GM18499 (cell line): ENCODE data around the gene TOMM6.
"Not testable (repeated sequence)": the region's sequence is repeated elsewhere in the genome, so short reads cannot be mapped to it uniquely, and the experiment has no call there.

Experiments
- ATAC-seq: cut with Tn5 transposase; IDR thresholded peaks from one replicate; pipeline ENCODE4 v1.9.1; 2021; ENCODE audit warnings: moderate number of reproducible peaks; ENCODE audit not compliant: insufficient read depth, unreplicated experiment

Gene TOMM6

GRCh38 chr6:41783106-41783780 is 4.3 kb upstream of the TOMM6 start:
- no peak for ATAC-seq

- no peak for ATAC-seq
Observed at GRCh38 chr6:41784581-41785171, 2.8 kb upstream of the TOMM6 start.

- no peak for ATAC-seq
Observed at GRCh38 chr6:41785254-41785653, 2.2 kb upstream of the TOMM6 start.

GRCh38 chr6:41785689-41786450 is 1.6 kb upstream of the TOMM6 start:
- no peak for ATAC-seq

- ATAC-seq = no peak
Observed at GRCh38 chr6:41786451-41787218, 859 bp upstream of the TOMM6 start.

GRCh38 chr6:41789390-41789724 is 1.9 kb downstream of the TOMM6 start:
- ATAC-seq = no peak

- ATAC-seq = no peak
Observed at GRCh38 chr6:41790045-41790444, 2.6 kb downstream of the TOMM6 start.

- ATAC-seq = no peak
Observed at GRCh38 chr6:41791305-41791704, 3.8 kb downstream of the TOMM6 start.

GRCh38 chr6:41791984-41792383 is 4.5 kb downstream of the TOMM6 start:
- ATAC-seq = no peak

GRCh38 chr6:41796474-41796873 is 9.0 kb downstream of the TOMM6 start:
- no peak for ATAC-seq

GRCh38 chr6:41798901-41799558 is 11.5 kb downstream of the TOMM6 start:
- no peak for ATAC-seq

GRCh38 chr6:41799559-41799911 is 12.0 kb downstream of the TOMM6 start:
- no peak for ATAC-seq

GRCh38 chr6:41801380-41801779 is 13.9 kb downstream of the TOMM6 start:
- no peak for ATAC-seq

- no peak for ATAC-seq
Observed at GRCh38 chr6:41805830-41806774, 18.6 kb downstream of the TOMM6 start.

- no peak for ATAC-seq
Observed at GRCh38 chr6:41811095-41811494, 23.6 kb downstream of the TOMM6 start.

- not testable (repeated sequence) for ATAC-seq
Observed at GRCh38 chr6:41811946-41812345, 24.5 kb downstream of the TOMM6 start.

GRCh38 chr6:41813469-41813868 is 26.0 kb downstream of the TOMM6 start:
- no peak for ATAC-seq

- ATAC-seq = no peak
Observed at GRCh38 chr6:41813956-41814355, 26.5 kb downstream of the TOMM6 start.

GRCh38 chr6:41814629-41815028 is 27.1 kb downstream of the TOMM6 start:
- ATAC-seq = no peak
